ENCODE data around the gene PRAMEF2.
"Not testable (repeated sequence)": the region's sequence is repeated elsewhere in the genome, so short reads cannot be mapped to it uniquely, and the experiment has no call there.

Gene PRAMEF2, protein sequence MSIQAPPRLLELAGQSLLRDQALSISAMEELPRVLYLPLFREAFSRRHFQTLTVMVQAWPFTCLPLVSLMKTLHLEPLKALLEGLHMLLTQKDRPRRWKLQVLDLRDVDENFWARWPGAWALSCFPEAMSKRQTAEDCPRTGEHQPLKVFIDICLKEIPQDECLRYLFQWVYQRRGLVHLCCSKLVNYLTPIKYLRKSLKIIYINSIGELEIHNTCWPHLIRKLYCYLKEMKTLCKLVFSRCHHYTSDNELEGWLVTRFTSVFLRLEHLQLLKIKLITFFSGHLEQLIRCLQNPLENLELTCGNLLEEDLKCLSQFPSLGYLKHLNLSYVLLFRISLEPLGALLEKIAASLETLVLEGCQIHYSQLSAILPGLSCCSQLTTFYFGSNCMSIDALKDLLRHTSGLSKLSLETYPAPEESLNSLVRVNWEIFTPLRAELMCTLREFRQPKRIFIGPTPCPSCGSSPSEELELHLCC

GRCh38 chr1:12856786-12857185 lies at the start of gene PRAMEF2:
TSS of gene PRAMEF2 (plus strand) at chr1:12857086. CDS start at chr1:12859010, 1,924 bp downstream.
- FAIRE-seq; DNase-seq (ENCODE audit: extremely low spot score, insufficient read length, low read depth): not testable (repeated sequence)

- DNase-seq (ENCODE audit: extremely low spot score, insufficient read length, low read depth), result no peak
- no peak for FAIRE-seq
Measured at GRCh38 chr1:12809933-12810332, 47.0 kb upstream of the PRAMEF2 start.

GRCh38 chr1:12810691-12811408 lies 46.0 kb upstream of the PRAMEF2 start:
- DNase-seq (ENCODE audit: extremely low spot score, insufficient read length, low read depth) (no peak), FAIRE-seq (no peak)

DNA sequence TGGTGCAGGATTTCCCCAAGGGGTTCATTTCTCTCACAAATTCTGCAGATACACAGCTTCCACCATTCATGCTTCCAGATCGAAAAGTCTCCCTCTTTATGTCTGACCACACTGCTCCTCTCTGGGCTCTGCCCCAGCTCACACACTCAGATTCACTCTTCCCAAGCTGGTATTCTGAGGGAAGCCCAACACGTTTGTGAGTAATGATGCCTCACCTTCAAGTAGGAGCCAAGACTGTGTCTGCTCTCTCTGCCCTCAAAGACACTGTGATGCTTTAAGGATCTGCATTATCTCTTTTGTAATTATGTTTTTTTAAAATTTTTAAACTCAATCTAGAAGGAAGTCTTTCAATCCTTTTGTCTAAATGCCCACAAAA lies 45.5 kb upstream of the PRAMEF2 start:
- DNase-seq (ENCODE audit: extremely low spot score, insufficient read length, low read depth) (no peak), FAIRE-seq (no peak)

- FAIRE-seq; DNase-seq (ENCODE audit: extremely low spot score, insufficient read length, low read depth): not testable (repeated sequence)
Measured at GRCh38 chr1:12819061-12819460, 37.8 kb upstream of the PRAMEF2 start.

GRCh38 chr1:12831310-12831709 lies 25.6 kb upstream of the PRAMEF2 start, which contains the start of gene PRAMEF11:
TSS of gene PRAMEF11 (minus strand) at chr1:12831410. CDS start at chr1:12828789, 2,621 bp downstream.
- not testable (repeated sequence) for DNase-seq (ENCODE audit: extremely low spot score, insufficient read length, low read depth); FAIRE-seq

GRCh38 chr1:12833251-12833650 lies 23.6 kb upstream of the PRAMEF2 start:
- FAIRE-seq, result not testable (repeated sequence)

GRCh38 chr1:12848620-12849019 lies 8.3 kb upstream of the PRAMEF2 start, which contains the start of gene HNRNPCL1:
TSS of gene HNRNPCL1 (minus strand) at chr1:12848720. CDS start at chr1:12848289, 431 bp downstream.
- not testable (repeated sequence) for FAIRE-seq; DNase-seq (ENCODE audit: extremely low spot score, insufficient read length, low read depth)

More at GRCh38 chr1:12833251-12833650, 23.6 kb upstream of the PRAMEF2 start:
- not testable (repeated sequence) for DNase-seq (ENCODE audit: extremely low spot score, insufficient read length, low read depth)

DNA sequence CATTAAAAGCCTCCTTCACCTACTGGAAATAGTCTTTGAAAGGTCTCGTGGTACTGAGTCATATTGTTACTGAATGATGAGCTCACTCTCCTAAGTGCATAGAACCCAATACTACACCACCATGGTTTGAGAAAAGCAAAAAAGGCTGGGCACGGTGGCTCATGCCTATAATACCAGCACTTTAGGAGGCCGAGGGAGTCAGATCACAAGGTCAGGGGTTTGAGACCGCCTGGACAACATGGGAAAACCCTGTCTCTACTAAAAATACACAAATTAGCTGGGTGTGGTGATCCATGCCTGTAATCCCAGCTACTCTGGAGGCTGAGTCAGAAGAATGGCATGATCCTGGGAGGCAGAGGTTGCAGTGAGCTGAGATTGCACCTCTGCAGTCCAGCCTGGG lies 5.1 kb upstream of the PRAMEF2 start:
- no peak for DNase-seq (ENCODE audit: extremely low spot score, insufficient read length, low read depth)
- no peak for FAIRE-seq

DNA sequence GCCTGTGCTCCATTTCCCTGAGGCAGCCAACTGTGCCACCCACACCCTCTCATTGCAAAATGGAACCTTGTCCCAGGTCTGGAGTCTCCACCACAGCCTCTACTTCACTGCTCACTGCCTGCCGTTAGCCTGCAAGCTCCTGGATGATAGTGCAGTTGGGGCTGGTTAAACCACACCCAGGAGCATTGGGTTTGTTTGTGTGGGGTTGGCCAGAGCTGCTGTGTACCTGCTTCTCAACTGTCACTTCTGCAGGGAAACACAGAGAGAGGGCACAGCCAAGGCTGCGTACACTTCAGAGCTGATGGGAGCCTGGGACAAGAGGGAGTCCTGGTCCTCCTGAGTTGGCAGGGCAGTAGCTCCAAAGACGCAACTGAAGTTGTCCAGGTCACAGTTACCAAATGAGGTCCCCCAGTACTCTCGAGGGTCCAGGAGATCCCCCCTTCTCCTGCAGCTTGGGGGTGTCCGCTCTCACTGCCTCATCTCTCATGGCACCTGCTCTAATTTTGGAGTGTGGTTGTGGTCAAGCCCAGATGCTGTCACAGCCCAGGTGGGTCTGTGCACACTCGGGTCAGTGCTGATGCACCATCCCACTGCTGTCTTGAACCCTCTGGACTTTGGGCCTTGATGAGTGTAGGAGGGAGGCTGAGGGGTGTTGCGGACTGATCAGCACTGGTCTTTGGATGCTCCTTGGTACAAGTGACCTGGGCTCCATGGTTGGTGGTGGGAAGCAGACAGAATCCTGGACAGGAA lies 6.4 kb downstream of the PRAMEF2 start:
- not testable (repeated sequence) for FAIRE-seq

GRCh38 chr1:12878453-12878852 lies 21.6 kb downstream of the PRAMEF2 start:
- not testable (repeated sequence) for FAIRE-seq; DNase-seq (ENCODE audit: extremely low spot score, insufficient read length, low read depth)

More for the DNA sequence above, 6.4 kb downstream of the PRAMEF2 start:
- not testable (repeated sequence) for DNase-seq (ENCODE audit: extremely low spot score, insufficient read length, low read depth)

GRCh38 chr1:12886101-12886500 lies 29.2 kb downstream of the PRAMEF2 start, which contains the start of gene PRAMEF4:
TSS of gene PRAMEF4 (minus strand) at chr1:12886201. CDS start at chr1:12883394, 2,807 bp downstream.
- not testable (repeated sequence) for DNase-seq (ENCODE audit: extremely low spot score, insufficient read length, low read depth); FAIRE-seq

DNA sequence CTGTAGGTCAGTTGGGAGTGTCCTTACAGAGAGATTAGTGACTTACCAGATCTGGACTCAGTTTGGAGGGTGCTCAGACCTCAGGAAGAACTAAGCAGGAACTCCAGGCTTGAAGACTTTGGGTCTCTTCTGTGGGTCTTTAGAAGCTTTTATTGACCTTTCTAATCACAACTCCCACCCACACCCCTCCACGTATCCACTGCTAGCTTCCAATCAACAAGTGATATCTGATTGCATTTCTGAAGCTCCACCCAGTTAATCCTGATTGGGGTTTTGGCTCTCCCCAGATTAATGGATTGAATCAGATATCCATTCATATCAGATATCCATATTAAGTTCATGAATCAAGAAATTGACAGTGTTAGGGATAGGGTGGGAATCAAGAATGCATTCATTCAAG lies 41.3 kb downstream of the PRAMEF2 start, which contains the start of gene PRAMEF10:
TSS of gene PRAMEF10 (minus strand) at position 101 of the 400 bp plus-strand sequence. CDS start 2,423 bp downstream, outside the sequence.
- not testable (repeated sequence) for FAIRE-seq; DNase-seq (ENCODE audit: extremely low spot score, insufficient read length, low read depth)

- FAIRE-seq; DNase-seq (ENCODE audit: extremely low spot score, insufficient read length, low read depth): not testable (repeated sequence)
Measured at GRCh38 chr1:12899186-12899585, 42.3 kb downstream of the PRAMEF2 start.

DNA sequence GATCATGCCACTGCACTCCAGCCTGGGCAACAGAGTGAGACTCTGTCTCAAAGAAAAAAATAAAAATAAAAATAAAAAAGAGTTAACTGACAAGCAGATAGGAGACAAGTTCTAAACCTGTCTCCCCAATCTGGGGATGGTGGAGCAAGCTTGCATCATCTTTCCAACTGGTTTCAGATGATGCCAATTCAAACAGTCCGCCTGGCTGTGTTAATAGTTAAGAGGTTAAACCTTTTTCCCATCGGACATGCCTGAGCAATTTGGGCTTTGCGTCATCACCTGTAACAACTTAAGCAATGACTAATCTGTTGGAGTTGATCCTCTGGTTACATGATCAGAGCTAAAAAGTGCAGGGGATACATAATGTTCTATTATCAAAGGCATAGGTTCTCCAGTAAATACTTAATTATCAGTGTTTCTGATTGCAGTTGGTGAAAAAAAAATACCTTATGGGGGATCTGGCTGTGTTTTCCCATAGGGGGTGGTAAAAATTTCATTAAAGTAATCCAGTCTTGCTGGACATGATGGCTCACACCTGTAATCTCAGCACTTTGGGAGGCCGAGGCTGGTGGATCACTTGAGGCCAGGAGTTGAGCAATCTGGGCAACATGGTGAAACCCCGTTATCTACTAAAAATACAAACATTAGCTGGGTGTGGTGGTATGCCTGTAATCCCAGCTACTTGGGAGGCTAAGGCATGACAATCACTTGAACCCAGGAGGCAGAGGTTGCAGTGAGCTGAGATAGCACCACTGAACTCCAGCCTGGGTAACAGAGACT lies 47.1 kb downstream of the PRAMEF2 start:
- DNase-seq (ENCODE audit: extremely low spot score, insufficient read length, low read depth); FAIRE-seq: not testable (repeated sequence)

All from GM18507 (cell line).